Activated CD4-positive, alpha-beta T cell treated with anti-CD3 and anti-CD28 coated beads, Interleukin-10, Interleukin-2, amounts not matched to agents 100 ng/mL and 50 ng/mL, durations not matched to agents 16 hours and 8 hours (primary cell): Measurements from ENCODE around the gene MAN1C1.
"Not testable (repeated sequence)": the region's sequence is repeated elsewhere in the genome, so short reads cannot be mapped to it uniquely, and the experiment has no call there.

ENCODE experiments used
- DNase-seq: peaks from one replicate; pipeline ENCODE4 v3.0.0-alpha.2; 2020

The MAN1C1 gene

GRCh38 chr1:25657883-25658760 lies 41.5 kb downstream of the MAN1C1 start:
- DNase-seq: no peak

GRCh38 chr1:25658791-25659431 lies 42.3 kb downstream of the MAN1C1 start:
- DNase-seq: no peak

GRCh38 chr1:25661043-25661815 lies 44.6 kb downstream of the MAN1C1 start:
- DNase-seq: no peak

GRCh38 chr1:25662061-25662460 lies 45.5 kb downstream of the MAN1C1 start:
- DNase-seq: no peak

- DNase-seq: not testable (repeated sequence)
Measured at GRCh38 chr1:25662959-25663358, 46.4 kb downstream of the MAN1C1 start.

GRCh38 chr1:25664357-25665199 lies 48.0 kb downstream of the MAN1C1 start:
- DNase-seq: no peak

GRCh38 chr1:25666460-25666859 lies 49.9 kb downstream of the MAN1C1 start:
- no peak for DNase-seq

- DNase-seq: no peak
Measured at GRCh38 chr1:25668931-25669573, 52.5 kb downstream of the MAN1C1 start.

- DNase-seq: no peak
Measured at GRCh38 chr1:25669781-25670567, 53.4 kb downstream of the MAN1C1 start.

- DNase-seq: no peak
Measured at GRCh38 chr1:25671929-25672328, 55.3 kb downstream of the MAN1C1 start.

- DNase-seq: no peak
Measured at GRCh38 chr1:25672763-25673409, 56.3 kb downstream of the MAN1C1 start.

GRCh38 chr1:25673456-25673855 lies 56.9 kb downstream of the MAN1C1 start:
- DNase-seq: no peak

GRCh38 chr1:25673962-25674806 lies 57.6 kb downstream of the MAN1C1 start:
- DNase-seq: no peak

- DNase-seq: no peak
Measured at GRCh38 chr1:25674807-25675084, 58.2 kb downstream of the MAN1C1 start.

GRCh38 chr1:25675729-25676476 lies 59.3 kb downstream of the MAN1C1 start:
- peak; percentile 93 for DNase-seq

- peak; percentile 12 for DNase-seq
Measured at GRCh38 chr1:25676488-25676887, 59.9 kb downstream of the MAN1C1 start.

GRCh38 chr1:25677193-25677773 lies 60.7 kb downstream of the MAN1C1 start:
- no peak for DNase-seq

- no peak for DNase-seq
Measured at GRCh38 chr1:25679171-25679570, 62.6 kb downstream of the MAN1C1 start.

GRCh38 chr1:25680701-25681100 lies 64.1 kb downstream of the MAN1C1 start:
- no peak for DNase-seq
